BLaER1 (cell line): ENCODE results near the gene INSR.

ENCODE experiments used
- H3K27ac ChIP-seq: shearing (Covaris generic); formaldehyde crosslinking; 2 replicates; pipeline ENCODE4 v1.8.1; 2022
- H3K27me3 ChIP-seq: shearing (Covaris generic); formaldehyde crosslinking; 2 replicates; pipeline ENCODE4 v1.8.1; 2022
- H3K36me3 ChIP-seq: shearing (Covaris generic); formaldehyde crosslinking; 2 replicates; pipeline ENCODE4 v1.8.1; 2022
- H3K4me1 ChIP-seq: shearing (Covaris generic); formaldehyde crosslinking; 2 replicates; pipeline ENCODE4 v1.8.1; 2022
- H3K4me2 ChIP-seq: shearing (Covaris generic); formaldehyde crosslinking; 2 replicates; pipeline ENCODE4 v1.8.1; 2022
- H3K4me3 ChIP-seq: shearing (Covaris generic); formaldehyde crosslinking; 2 replicates; pipeline ENCODE4 v1.8.1; 2022
- H3K9ac ChIP-seq: shearing (Covaris generic); formaldehyde crosslinking; 2 replicates; pipeline ENCODE4 v1.8.1; 2022
- H3K9me3 ChIP-seq: shearing (Covaris generic); formaldehyde crosslinking; 2 replicates; pipeline ENCODE4 v1.8.1; 2022
- H4K20me1 ChIP-seq: shearing (Covaris generic); formaldehyde crosslinking; 2 replicates; pipeline ENCODE4 v1.8.1; 2022
- Cebpa-rat ChIP-seq: shearing (Covaris generic); IDR thresholded peaks from 2 replicates; pipeline ENCODE4 v1.8.1; 2022

The INSR gene

GRCh38 chr19:7262470-7262869, 31.7 kb downstream of the INSR start:
- H3K27me3 ChIP-seq = no peaks in the 10 kb centered on the region
- no peak overlapping the region for H3K4me3 ChIP-seq
- H3K9me3 ChIP-seq = peaks cover 10% of the 10 kb centered on the region
- peak overlapping the region; percentile 56 for H3K4me2 ChIP-seq
- H3K27ac ChIP-seq = peak overlapping the region; percentile 59
- no peak overlapping the region; the same call in 1 of the 2 replicates for H3K9ac ChIP-seq
- no peak for TF ChIP-seq Cebpa-rat
- peaks cover 100% of the 10 kb centered on the region for H4K20me1 ChIP-seq
- H3K4me1 ChIP-seq = peaks cover 81% of the 10 kb centered on the region
- peaks cover 100% of the 10 kb centered on the region for H3K36me3 ChIP-seq

DNA sequence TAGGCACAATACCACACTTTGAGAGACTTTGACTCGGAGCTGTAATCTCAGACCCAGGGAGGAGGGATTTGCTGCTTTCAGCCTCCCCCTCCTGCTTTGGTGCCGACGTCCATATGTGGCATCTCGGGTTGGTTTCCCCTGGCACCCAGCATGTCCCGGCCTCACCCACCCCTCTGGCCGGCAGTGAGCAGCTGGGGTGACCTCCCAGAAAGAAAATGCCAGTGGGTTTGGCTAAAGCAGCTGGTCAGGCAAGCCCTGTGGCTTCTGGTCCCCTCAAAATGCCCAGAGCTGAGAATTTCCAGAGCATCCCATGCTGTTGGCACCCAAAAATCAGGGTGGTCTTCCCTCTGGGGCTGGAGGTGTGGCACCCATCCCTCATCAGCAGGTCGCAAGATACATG, 34.1 kb downstream of the INSR start:
- Histone ChIP-seq H3K27me3 (no peaks in the 10 kb centered on the region), H3K36me3 (peaks cover 95% of the 10 kb centered on the region), H3K4me3 (no peak overlapping the region), H3K4me1 (peaks cover 78% of the 10 kb centered on the region), H4K20me1 (peaks cover 100% of the 10 kb centered on the region), H3K9me3 (no peaks in the 10 kb centered on the region), H3K27ac (peak overlapping the region; percentile 30; the same call in 1 of the 2 replicates), H3K9ac (no peak overlapping the region), H3K4me2 (peak overlapping the region; percentile 17)
- no peak for TF ChIP-seq Cebpa-rat

DNA sequence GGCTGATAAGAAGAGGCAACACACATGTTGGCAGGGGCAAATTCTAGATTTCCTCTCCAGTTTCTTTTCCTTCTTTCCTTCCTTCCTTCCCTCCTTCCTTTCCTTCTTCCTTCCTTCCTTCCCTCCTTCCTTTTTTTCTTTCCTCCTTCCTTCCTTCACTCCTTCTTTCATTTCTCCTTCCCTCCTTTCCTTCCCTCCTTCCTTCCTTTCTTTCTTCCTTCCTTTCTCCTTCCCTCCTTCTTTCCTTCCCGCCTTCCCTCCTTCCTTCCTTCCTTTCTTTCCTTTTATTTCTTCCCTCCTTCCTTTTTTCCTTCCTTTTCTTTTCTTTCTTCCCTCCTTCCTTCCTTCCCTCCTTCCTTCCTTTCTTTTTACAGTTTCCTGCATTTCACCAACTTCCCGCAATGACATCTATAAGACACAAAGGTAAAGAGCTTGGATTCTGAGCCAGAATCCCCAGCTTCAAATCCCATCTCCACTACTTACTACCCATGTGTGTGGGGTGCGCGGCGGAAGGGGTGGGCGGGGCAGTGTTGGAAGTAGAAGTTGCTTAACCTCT, 35.3 kb downstream of the INSR start:
- H4K20me1 ChIP-seq = peaks cover 100% of the 10 kb centered on the region
- no peak overlapping the region for H3K9ac ChIP-seq
- 0 out of 2 replicates have a peak overlapping the region, but pooled peaks have one; percentile 25 for H3K4me2 ChIP-seq
- peaks cover 77% of the 10 kb centered on the region for H3K4me1 ChIP-seq
- H3K4me3 ChIP-seq = no peak overlapping the region
- peak overlapping the region; percentile 9; the same call in 1 of the 2 replicates for H3K27ac ChIP-seq
- H3K9me3 ChIP-seq = no peaks in the 10 kb centered on the region
- no peak for TF ChIP-seq Cebpa-rat
- peaks cover 93% of the 10 kb centered on the region for H3K36me3 ChIP-seq
- no peaks in the 10 kb centered on the region for H3K27me3 ChIP-seq

GRCh38 chr19:7258041-7258839, 36.0 kb downstream of the INSR start:
- Histone ChIP-seq H3K4me2 (peak overlapping the region; percentile 25), H3K27ac (peak overlapping the region; percentile 9; the same call in 1 of the 2 replicates)
- no peak for TF ChIP-seq Cebpa-rat

DNA sequence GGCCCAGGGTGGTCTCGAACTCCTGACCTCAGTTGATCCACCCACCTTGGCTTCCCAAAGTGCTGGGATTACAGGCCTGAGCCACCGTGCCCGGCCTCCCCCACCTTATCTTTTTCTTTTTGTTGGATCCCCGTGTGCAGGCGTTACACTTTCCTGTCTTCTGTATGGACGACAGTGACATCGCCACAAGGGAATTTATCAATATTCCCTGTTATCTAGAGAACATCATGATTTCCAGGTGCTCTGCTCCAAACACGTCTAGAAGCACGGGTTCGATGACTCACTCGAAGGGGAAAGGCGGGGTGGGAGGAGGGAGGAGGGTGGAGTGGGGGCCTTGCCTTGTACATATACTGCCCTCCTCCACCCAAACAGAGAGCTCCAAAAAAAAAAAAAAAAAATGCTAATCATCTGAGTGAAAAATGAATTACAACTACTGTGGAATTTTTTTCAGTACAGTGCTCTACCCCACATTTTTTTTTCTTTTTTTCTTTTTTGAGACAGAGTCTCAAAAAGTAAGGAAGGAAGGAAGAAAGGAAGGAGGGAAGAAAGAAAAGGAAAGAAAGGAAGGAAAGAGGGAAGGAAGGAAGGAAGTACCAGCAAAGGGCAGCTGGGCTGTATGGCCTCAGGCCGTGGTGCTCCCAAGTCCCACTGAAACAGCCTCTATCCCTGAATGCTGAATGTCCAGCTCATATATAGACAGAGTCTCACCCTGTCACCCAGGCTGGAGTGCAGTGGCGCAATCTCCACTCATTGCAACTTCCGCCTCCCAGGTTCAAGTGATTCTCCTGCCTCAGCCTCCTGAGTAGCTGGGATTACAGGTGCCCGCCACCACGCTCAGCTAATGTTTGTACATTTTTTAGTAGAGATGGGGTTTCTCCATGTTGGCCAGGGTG, 36.8 kb downstream of the INSR start:
- Histone ChIP-seq H3K27me3 (no peaks in the 10 kb centered on the region), H4K20me1 (peaks cover 100% of the 10 kb centered on the region), H3K4me2 (peak overlapping the region; percentile 25), H3K9me3 (0 out of 2 replicates have a peak, but pooled peaks cover 5% of the 10 kb centered on the region), H3K4me3 (no peak overlapping the region), H3K4me1 (peaks cover 67% of the 10 kb centered on the region), H3K9ac (no peak overlapping the region), H3K27ac (0 out of 2 replicates have a peak overlapping the region, but pooled peaks have one; percentile 35), H3K36me3 (peaks cover 93% of the 10 kb centered on the region)
- TF ChIP-seq Cebpa-rat = no peak

More at GRCh38 chr19:7258041-7258839, 36.0 kb downstream of the INSR start:
- Histone ChIP-seq H3K9me3 (0 out of 2 replicates have a peak, but pooled peaks cover 5% of the 10 kb centered on the region), H3K27me3 (no peaks in the 10 kb centered on the region), H4K20me1 (peaks cover 100% of the 10 kb centered on the region), H3K36me3 (peaks cover 93% of the 10 kb centered on the region), H3K9ac (no peak overlapping the region), H3K4me1 (peaks cover 71% of the 10 kb centered on the region), H3K4me3 (no peak overlapping the region)

DNA sequence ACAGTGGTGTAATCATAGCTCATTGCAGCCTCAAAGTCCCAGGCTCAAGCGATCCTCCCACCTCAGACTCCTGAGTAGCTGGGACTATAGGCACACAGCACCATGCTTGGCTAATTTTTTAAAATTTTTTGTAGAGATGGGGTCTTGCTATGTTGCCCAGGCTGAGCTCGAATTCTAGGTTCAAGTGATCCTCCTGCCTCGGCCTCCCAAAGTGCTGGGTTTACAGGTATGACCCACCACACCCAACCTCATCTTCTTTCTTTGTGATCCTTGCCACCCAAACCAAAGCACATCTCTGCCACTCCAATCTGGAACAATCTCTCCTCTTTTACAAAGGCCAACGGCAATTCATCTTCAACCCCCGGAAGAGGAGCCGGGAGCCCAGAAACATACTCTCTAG, 38.6 kb downstream of the INSR start:
- H3K4me2 ChIP-seq = no peak overlapping the region; the same call in 1 of the 2 replicates
- H3K36me3 ChIP-seq = peaks cover 93% of the 10 kb centered on the region
- peaks cover 100% of the 10 kb centered on the region for H4K20me1 ChIP-seq
- peaks cover 67% of the 10 kb centered on the region for H3K4me1 ChIP-seq
- no peak overlapping the region for H3K4me3 ChIP-seq
- TF ChIP-seq Cebpa-rat = no peak
- H3K9me3 ChIP-seq = 0 out of 2 replicates have a peak, but pooled peaks cover 5% of the 10 kb centered on the region
- H3K27me3 ChIP-seq = no peaks in the 10 kb centered on the region
- no peak overlapping the region for H3K9ac ChIP-seq
- H3K27ac ChIP-seq = no peak overlapping the region

DNA sequence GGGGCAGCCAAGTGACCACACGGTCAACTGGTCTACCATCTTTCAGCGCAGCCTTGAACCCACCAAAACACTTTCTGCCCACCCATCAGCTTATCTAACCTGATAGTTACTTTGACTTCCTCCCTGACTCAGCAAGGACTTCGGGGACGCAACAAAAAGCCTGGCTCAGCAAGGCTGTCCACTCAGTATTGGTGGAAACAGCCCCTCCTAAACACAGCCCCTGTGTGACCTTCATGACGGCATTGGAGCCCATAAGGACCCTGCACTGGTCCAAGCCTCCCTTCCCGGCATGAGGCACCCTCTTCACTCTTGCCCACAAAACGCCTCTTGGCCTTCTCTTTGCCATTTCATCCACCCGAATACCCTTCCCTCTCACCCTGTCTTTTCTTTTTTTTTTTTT, 39.1 kb downstream of the INSR start:
- peaks cover 89% of the 10 kb centered on the region for H3K36me3 ChIP-seq
- no peak overlapping the region for H3K4me3 ChIP-seq
- peaks cover 63% of the 10 kb centered on the region for H3K4me1 ChIP-seq
- H4K20me1 ChIP-seq = peaks cover 97% of the 10 kb centered on the region
- H3K27me3 ChIP-seq = no peaks in the 10 kb centered on the region
- H3K9me3 ChIP-seq = 0 out of 2 replicates have a peak, but pooled peaks cover 5% of the 10 kb centered on the region
- H3K4me2 ChIP-seq = peak overlapping the region; percentile 49
- H3K27ac ChIP-seq = no peak overlapping the region; the same call in 1 of the 2 replicates
- no peak overlapping the region for H3K9ac ChIP-seq
- no peak for TF ChIP-seq Cebpa-rat

DNA sequence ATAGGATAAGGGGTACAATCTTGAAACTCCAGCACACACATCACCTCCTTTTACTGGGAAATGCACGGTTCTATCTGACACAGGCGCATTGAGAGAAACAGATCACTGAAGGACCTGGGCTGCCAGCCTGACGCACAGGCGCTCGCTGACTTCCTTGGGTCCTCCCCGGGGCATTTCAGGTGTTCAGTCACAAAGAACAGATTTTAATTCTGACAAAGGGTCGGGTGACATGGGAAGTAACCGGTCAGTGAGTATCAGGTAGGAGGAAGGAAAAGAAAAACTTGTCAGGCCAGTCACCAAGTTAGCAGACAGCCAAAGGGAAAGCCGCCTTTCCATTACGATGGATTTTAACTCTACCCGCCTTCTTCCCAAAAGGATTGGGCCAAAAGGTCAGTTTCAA, 39.6 kb downstream of the INSR start:
- no peaks in the 10 kb centered on the region for H3K27me3 ChIP-seq
- H3K27ac ChIP-seq = peak overlapping the region; percentile 35; the same call in 1 of the 2 replicates
- peaks cover 88% of the 10 kb centered on the region for H3K36me3 ChIP-seq
- peaks cover 10% of the 10 kb centered on the region; the same call in 1 of the 2 replicates for H3K9me3 ChIP-seq
- no peak for TF ChIP-seq Cebpa-rat
- peaks cover 96% of the 10 kb centered on the region for H4K20me1 ChIP-seq
- H3K4me1 ChIP-seq = peaks cover 60% of the 10 kb centered on the region
- H3K9ac ChIP-seq = no peak overlapping the region
- no peak overlapping the region for H3K4me2 ChIP-seq
- no peak overlapping the region for H3K4me3 ChIP-seq

- H3K36me3 ChIP-seq = peaks cover 87% of the 10 kb centered on the region
- peaks cover 38% of the 10 kb centered on the region for H3K4me1 ChIP-seq
- peaks cover 31% of the 10 kb centered on the region for H3K9me3 ChIP-seq
- no peak overlapping the region for H3K9ac ChIP-seq
- TF ChIP-seq Cebpa-rat = no peak
- no peak overlapping the region for H3K4me3 ChIP-seq
- H3K27me3 ChIP-seq = no peaks in the 10 kb centered on the region
- H3K27ac ChIP-seq = no peak overlapping the region
- 0 out of 2 replicates have a peak overlapping the region, but pooled peaks have one; percentile 9 for H3K4me2 ChIP-seq
- H4K20me1 ChIP-seq = peaks cover 93% of the 10 kb centered on the region
Measured at GRCh38 chr19:7252364-7252763, 41.9 kb downstream of the INSR start.
